NCI-H446 treated with DMSO at 0.1 percent for 48 hours (cell line): ENCODE data around the gene NSMF.

ENCODE experiments used
- DNase-seq: peaks from one replicate; lab custom pipeline; 2025; lab: John Stamatoyannopoulos, UW

NSMF gene

GRCh38 chr9:137492464-137493363 lies 33.6 kb upstream of the NSMF start:
- no peak for DNase-seq

GRCh38 chr9:137491735-137492432 lies 32.8 kb upstream of the NSMF start:
- DNase-seq: no peak

GRCh38 chr9:137490532-137491186 lies 31.5 kb upstream of the NSMF start:
- DNase-seq: no peak

- DNase-seq: no peak
These were observed 29.8 kb upstream of the NSMF start for GRCh38 chr9:137488906-137489305.

- DNase-seq: no peak
These were observed 29.2 kb upstream of the NSMF start for GRCh38 chr9:137488327-137488653.

GRCh38 chr9:137487454-137488326 lies 28.6 kb upstream of the NSMF start:
- no peak for DNase-seq

GRCh38 chr9:137486545-137487453 lies 27.7 kb upstream of the NSMF start:
- no peak for DNase-seq

- DNase-seq: no peak
These were observed 27.0 kb upstream of the NSMF start for GRCh38 chr9:137486141-137486490.

GRCh38 chr9:137485343-137486140 lies 26.4 kb upstream of the NSMF start:
- no peak for DNase-seq

GRCh38 chr9:137484551-137485315 lies 25.6 kb upstream of the NSMF start:
- no peak for DNase-seq

GRCh38 chr9:137482094-137482781 lies 23.1 kb upstream of the NSMF start:
- DNase-seq: no peak

GRCh38 chr9:137480686-137481683 lies 21.9 kb upstream of the NSMF start:
- DNase-seq: no peak

- DNase-seq: no peak
These were observed 21.0 kb upstream of the NSMF start for GRCh38 chr9:137479892-137480685.

- DNase-seq: no peak
These were observed 20.1 kb upstream of the NSMF start for GRCh38 chr9:137478962-137479861.

- DNase-seq: no peak
These were observed 19.5 kb upstream of the NSMF start for GRCh38 chr9:137478613-137478961.
